SK-N-SH treated with all-trans-retinoic acid at 6 μM for 48 hours (cell line): Measurements from ENCODE around the gene RELL2.

ENCODE experiments used
- ARNTL ChIP-seq: fragments of 450-650 bp; formaldehyde crosslinking; IDR thresholded peaks from 2 replicates; pipeline ENCODE4 v1.5.0; 2020; ENCODE audit warnings: low read depth, mild to moderate bottlenecking, moderate library complexity, borderline replicate concordance
- CREB5 ChIP-seq: fragments of 250-450 bp; sonication (Bioruptor Pico); IDR thresholded peaks from 2 replicates; pipeline ENCODE4 v1.5.1; 2020; ENCODE audit warnings: low read depth, mild to moderate bottlenecking, moderate library complexity
- GLIS3 ChIP-seq: fragments of 250-450 bp; sonication (Bioruptor Pico); IDR thresholded peaks from 2 replicates; pipeline ENCODE4 v1.5.0; 2020; ENCODE audit warnings: mild to moderate bottlenecking, moderate library complexity
- ISL1 ChIP-seq: fragments of 250-450 bp; sonication (Bioruptor Pico); IDR thresholded peaks from 2 replicates; pipeline ENCODE4 v2.1.2; 2022; ENCODE audit warnings: mild to moderate bottlenecking, moderate library complexity
- RARB ChIP-seq: fragments of 250-450 bp; sonication (Bioruptor Pico); IDR thresholded peaks from 2 replicates; pipeline ENCODE4 v1.8.0; 2021; ENCODE audit warnings: mild to moderate bottlenecking, moderate library complexity
- SNAI2 ChIP-seq: fragments of 250-450 bp; sonication (Bioruptor Pico); IDR thresholded peaks from 2 replicates; pipeline ENCODE4 v1.5.0; 2020; ENCODE audit warnings: mild to moderate bottlenecking, moderate library complexity
- ZFP3 ChIP-seq: fragments of 250-450 bp; sonication (Bioruptor Pico); IDR thresholded peaks from 2 replicates; pipeline ENCODE4 v1.5.0; 2020; ENCODE audit warnings: mild to moderate bottlenecking, moderate library complexity
- ZNF8 ChIP-seq: fragments of 450-650 bp; formaldehyde crosslinking; IDR thresholded peaks from 2 replicates; pipeline ENCODE4 v1.5.0; 2020; ENCODE audit warnings: mild to moderate bottlenecking, moderate library complexity
- TF ChIP-seq, protein P1 (sequence below): fragments of 250-450 bp; sonication (Bioruptor Pico); IDR thresholded peaks from 2 replicates; pipeline ENCODE4 v1.5.1; 2021; ENCODE audit warnings: mild to moderate bottlenecking, moderate library complexity

DNA sequence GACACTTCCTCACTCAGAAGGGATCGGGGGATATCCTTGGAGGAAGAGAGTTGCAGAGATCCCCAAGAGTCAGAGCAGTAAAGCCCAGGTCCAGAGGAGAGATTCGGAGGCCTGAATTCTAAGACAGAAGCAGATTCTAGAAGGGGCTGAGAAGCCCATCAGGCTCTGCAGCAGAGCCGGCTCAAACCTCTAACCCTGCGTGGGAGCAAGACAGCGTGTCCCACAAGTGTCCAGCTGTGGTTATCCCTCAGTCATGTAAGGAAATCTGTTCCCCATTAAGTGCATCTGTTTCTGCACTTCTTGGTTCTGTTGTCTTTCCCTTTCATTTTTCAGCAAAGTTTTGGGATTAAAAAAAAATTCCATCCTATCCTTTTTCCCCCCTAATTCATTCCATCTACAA is 13.2 kb upstream of the RELL2 start:
- TF ChIP-seq, protein P1, sequence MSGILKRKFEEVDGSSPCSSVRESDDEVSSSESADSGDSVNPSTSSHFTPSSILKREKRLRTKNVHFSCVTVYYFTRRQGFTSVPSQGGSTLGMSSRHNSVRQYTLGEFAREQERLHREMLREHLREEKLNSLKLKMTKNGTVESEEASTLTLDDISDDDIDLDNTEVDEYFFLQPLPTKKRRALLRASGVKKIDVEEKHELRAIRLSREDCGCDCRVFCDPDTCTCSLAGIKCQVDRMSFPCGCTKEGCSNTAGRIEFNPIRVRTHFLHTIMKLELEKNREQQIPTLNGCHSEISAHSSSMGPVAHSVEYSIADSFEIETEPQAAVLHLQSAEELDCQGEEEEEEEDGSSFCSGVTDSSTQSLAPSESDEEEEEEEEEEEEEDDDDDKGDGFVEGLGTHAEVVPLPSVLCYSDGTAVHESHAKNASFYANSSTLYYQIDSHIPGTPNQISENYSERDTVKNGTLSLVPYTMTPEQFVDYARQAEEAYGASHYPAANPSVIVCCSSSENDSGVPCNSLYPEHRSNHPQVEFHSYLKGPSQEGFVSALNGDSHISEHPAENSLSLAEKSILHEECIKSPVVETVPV (CRISPR knock-in tag), result no peak
- TF ChIP-seq ZFP3 (CRISPR knock-in tag) (no peak), RARB (no peak), ZNF8 (no peak), GLIS3 (CRISPR knock-in tag) (no peak), ARNTL (no peak), ISL1 (CRISPR knock-in tag) (no peak), CREB5 (CRISPR knock-in tag) (no peak), SNAI2 (CRISPR knock-in tag) (no peak)
